ENCODE results near the gene CCDC51.

Gene CCDC51

GRCh38 chr3:48419149-48419548 lies 20.8 kb downstream of the CCDC51 start:
- DNase-seq: no peak

- no peak for DNase-seq
Measured at GRCh38 chr3:48418651-48419050, 21.3 kb downstream of the CCDC51 start.

GRCh38 chr3:48418140-48418539 lies 21.8 kb downstream of the CCDC51 start:
- DNase-seq: no peak

- DNase-seq: no peak
Measured at GRCh38 chr3:48417529-48418108, 22.3 kb downstream of the CCDC51 start.

- no peak for DNase-seq
Measured at GRCh38 chr3:48416546-48416945, 23.4 kb downstream of the CCDC51 start.

GRCh38 chr3:48416091-48416505 lies 23.8 kb downstream of the CCDC51 start:
- no peak for DNase-seq

GRCh38 chr3:48415251-48415953 lies 24.5 kb downstream of the CCDC51 start:
- no peak for DNase-seq

GRCh38 chr3:48414376-48415250 lies 25.3 kb downstream of the CCDC51 start:
- DNase-seq: no peak

GRCh38 chr3:48413611-48414010 lies 26.3 kb downstream of the CCDC51 start:
- DNase-seq: no peak

GRCh38 chr3:48413086-48413485 lies 26.8 kb downstream of the CCDC51 start:
- no peak for DNase-seq

GRCh38 chr3:48412375-48413001 lies 27.4 kb downstream of the CCDC51 start:
- DNase-seq: no peak

GRCh38 chr3:48411606-48412374 lies 28.1 kb downstream of the CCDC51 start:
- no peak for DNase-seq

- no peak for DNase-seq
Measured at GRCh38 chr3:48411041-48411588, 28.8 kb downstream of the CCDC51 start.

GRCh38 chr3:48410205-48411040 lies 29.5 kb downstream of the CCDC51 start:
- no peak for DNase-seq

GRCh38 chr3:48409291-48410201 lies 30.4 kb downstream of the CCDC51 start:
- no peak for DNase-seq

- DNase-seq: no peak
Measured at GRCh38 chr3:48408823-48409281, 31.1 kb downstream of the CCDC51 start.

- no peak for DNase-seq
Measured at GRCh38 chr3:48407542-48408099, 32.3 kb downstream of the CCDC51 start.

GRCh38 chr3:48406443-48407431 lies 33.2 kb downstream of the CCDC51 start:
- DNase-seq: no peak
